ENCODE measurements around the gene NISCH.

Gene NISCH

GRCh38 chr3:52487050-52487787 lies 31.8 kb downstream of the NISCH start:
- no peak for TF ChIP-seq EZH2phosphoT487 (IDR thresholded peaks at IDR 0.05; ENCODE audit: borderline replicate concordance, low read length)
- TF ChIP-seq, protein P1, sequence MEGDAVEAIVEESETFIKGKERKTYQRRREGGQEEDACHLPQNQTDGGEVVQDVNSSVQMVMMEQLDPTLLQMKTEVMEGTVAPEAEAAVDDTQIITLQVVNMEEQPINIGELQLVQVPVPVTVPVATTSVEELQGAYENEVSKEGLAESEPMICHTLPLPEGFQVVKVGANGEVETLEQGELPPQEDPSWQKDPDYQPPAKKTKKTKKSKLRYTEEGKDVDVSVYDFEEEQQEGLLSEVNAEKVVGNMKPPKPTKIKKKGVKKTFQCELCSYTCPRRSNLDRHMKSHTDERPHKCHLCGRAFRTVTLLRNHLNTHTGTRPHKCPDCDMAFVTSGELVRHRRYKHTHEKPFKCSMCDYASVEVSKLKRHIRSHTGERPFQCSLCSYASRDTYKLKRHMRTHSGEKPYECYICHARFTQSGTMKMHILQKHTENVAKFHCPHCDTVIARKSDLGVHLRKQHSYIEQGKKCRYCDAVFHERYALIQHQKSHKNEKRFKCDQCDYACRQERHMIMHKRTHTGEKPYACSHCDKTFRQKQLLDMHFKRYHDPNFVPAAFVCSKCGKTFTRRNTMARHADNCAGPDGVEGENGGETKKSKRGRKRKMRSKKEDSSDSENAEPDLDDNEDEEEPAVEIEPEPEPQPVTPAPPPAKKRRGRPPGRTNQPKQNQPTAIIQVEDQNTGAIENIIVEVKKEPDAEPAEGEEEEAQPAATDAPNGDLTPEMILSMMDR (IDR thresholded peaks at IDR 0.05; ENCODE audit: low read depth, low read length, poor library complexity, severe bottlenecking), result no peak
- no peaks in the 10 kb centered on the region for H3K27me3 ChIP-seq (ENCODE audit: control insufficient read depth, low read length)
- H3K27ac ChIP-seq (ENCODE audit: low read depth, low read length), result no peak overlapping the region
- H3K36me3 ChIP-seq (ENCODE audit: control insufficient read depth, low read length), result peaks cover 61% of the 10 kb centered on the region
- H3K4me3 ChIP-seq (ENCODE audit: low read length), result no peak overlapping the region
- H3K79me2 ChIP-seq (ENCODE audit: control insufficient read depth, low read length), result no peaks in the 10 kb centered on the region
- no peaks in the 10 kb centered on the region for H3K9me2 ChIP-seq (replicated peaks; ENCODE audit: control insufficient read depth, low read length)
- no peaks in the 10 kb centered on the region for H3K4me1 ChIP-seq (ENCODE audit: control insufficient read depth, low read length)
- no peak overlapping the region for H3K4me2 ChIP-seq (ENCODE audit: low read length)
- H3F3A ChIP-seq (ENCODE audit: control insufficient read depth, insufficient read depth), result no peaks in the 10 kb centered on the region
- no peaks in the 10 kb centered on the region for H4K20me1 ChIP-seq (ENCODE audit: control insufficient read depth, insufficient read depth, low read depth, low read length)
- H3K9me3 ChIP-seq (ENCODE audit: control insufficient read depth, insufficient read depth, low read length), result no peaks in the 10 kb centered on the region

- H3K4me2 ChIP-seq (ENCODE audit: low read length), result no peak overlapping the region
- H3K27me3 ChIP-seq (ENCODE audit: control insufficient read depth, low read length), result no peaks in the 10 kb centered on the region
- H3K36me3 ChIP-seq (ENCODE audit: control insufficient read depth, low read length), result peaks cover 64% of the 10 kb centered on the region
- H3K27ac ChIP-seq (ENCODE audit: low read depth, low read length), result no peak overlapping the region
- no peaks in the 10 kb centered on the region for H3F3A ChIP-seq (ENCODE audit: control insufficient read depth, insufficient read depth)
- TF ChIP-seq EZH2phosphoT487 (IDR thresholded peaks at IDR 0.05; ENCODE audit: borderline replicate concordance, low read length), result no peak
- TF ChIP-seq, protein P1 (IDR thresholded peaks at IDR 0.05; ENCODE audit: low read depth, low read length, poor library complexity, severe bottlenecking), result no peak
- H3K4me1 ChIP-seq (ENCODE audit: control insufficient read depth, low read length), result no peaks in the 10 kb centered on the region
- H3K4me3 ChIP-seq (ENCODE audit: low read length), result no peak overlapping the region
- no peaks in the 10 kb centered on the region for H3K9me2 ChIP-seq (replicated peaks; ENCODE audit: control insufficient read depth, low read length)
- no peaks in the 10 kb centered on the region for H4K20me1 ChIP-seq (ENCODE audit: control insufficient read depth, insufficient read depth, low read depth, low read length)
- H3K9me3 ChIP-seq (ENCODE audit: control insufficient read depth, insufficient read depth, low read length), result no peaks in the 10 kb centered on the region
- H3K79me2 ChIP-seq (ENCODE audit: control insufficient read depth, low read length), result no peaks in the 10 kb centered on the region
These were observed 32.6 kb downstream of the NISCH start for GRCh38 chr3:52487788-52488691.

GRCh38 chr3:52488746-52489145 lies 33.3 kb downstream of the NISCH start:
- Histone ChIP-seq H3K9me2 (replicated peaks; ENCODE audit: control insufficient read depth, low read length) (no peaks in the 10 kb centered on the region), H3K27me3 (ENCODE audit: control insufficient read depth, low read length) (no peaks in the 10 kb centered on the region), H3K9me3 (ENCODE audit: control insufficient read depth, insufficient read depth, low read length) (no peaks in the 10 kb centered on the region), H3K4me3 (ENCODE audit: low read length) (no peak overlapping the region), H3K36me3 (ENCODE audit: control insufficient read depth, low read length) (peaks cover 64% of the 10 kb centered on the region), H3K4me2 (ENCODE audit: low read length) (no peak overlapping the region), H3K79me2 (ENCODE audit: control insufficient read depth, low read length) (no peaks in the 10 kb centered on the region), H3K27ac (ENCODE audit: low read depth, low read length) (no peak overlapping the region), H4K20me1 (ENCODE audit: control insufficient read depth, insufficient read depth, low read depth, low read length) (no peaks in the 10 kb centered on the region), H3F3A (ENCODE audit: control insufficient read depth, insufficient read depth) (no peaks in the 10 kb centered on the region), H3K4me1 (ENCODE audit: control insufficient read depth, low read length) (no peaks in the 10 kb centered on the region)
- TF ChIP-seq EZH2phosphoT487 (IDR thresholded peaks at IDR 0.05; ENCODE audit: borderline replicate concordance, low read length), result no peak
- TF ChIP-seq, protein P1 (IDR thresholded peaks at IDR 0.05; ENCODE audit: low read depth, low read length, poor library complexity, severe bottlenecking), result no peak

Data from DOHH2 (cell line).